Loucy (cell line): ENCODE data around the gene NUMBL.

Source experiments
- CTCF ChIP-seq: fragments of 200-600 bp; sonication (generic); conservative IDR thresholded peaks from 2 replicates; pipeline ENCODE4 v1.5.1; 2014; ENCODE audit warnings: mild to moderate bottlenecking, antibody characterized with exemption, low read length
- EZH2phosphoT487 ChIP-seq: fragments of 200-600 bp; IDR thresholded peaks from 2 replicates; pipeline ENCODE4 v1.6.1; 2018; ENCODE audit warnings: antibody characterized with exemption, mild to moderate bottlenecking, moderate library complexity, borderline replicate concordance

- TF ChIP-seq CTCF (no peak), EZH2phosphoT487 (no peak)
Measured at GRCh38 chr19:40689339-40690049, 957 bp downstream of the NUMBL start.
